GM12864 (cell line): Measurements from ENCODE around the gene SCP2.
"Not testable (repeated sequence)": the region's sequence is repeated elsewhere in the genome, so short reads cannot be mapped to it uniquely, and the experiment has no call there.

Source experiments
- DNase-seq: peaks from one replicate; pipeline ENCODE4 v3.0.0-alpha.2; 2011; ENCODE audit warnings: low read depth
- H3K4me3 ChIP-seq: 2 replicates; pipeline ENCODE4 v1.5.1; 2011; ENCODE audit warnings: mild to moderate bottlenecking, low read depth, low read length, control low read depth
- CTCF ChIP-seq: IDR thresholded peaks from 2 replicates; pipeline ENCODE4 v1.5.1; 2011; ENCODE audit warnings: low read depth, mild to moderate bottlenecking, moderate library complexity, low read length, control low read depth, inconsistent platforms; ENCODE audit errors: missing control alignments

Gene SCP2

GRCh38 chr1:52996653-52997052 lies 69.6 kb downstream of the SCP2 start:
- TF ChIP-seq CTCF, result no peak
- no peak for DNase-seq

GRCh38 chr1:53001128-53001527 lies 74.1 kb downstream of the SCP2 start:
- DNase-seq, result no peak
- TF ChIP-seq CTCF, result no peak
- no peak overlapping the region for H3K4me3 ChIP-seq

More at GRCh38 chr1:52996653-52997052, 69.6 kb downstream of the SCP2 start:
- no peak overlapping the region for H3K4me3 ChIP-seq

- not testable (repeated sequence) for DNase-seq, H3K4me3 ChIP-seq
Measured at GRCh38 chr1:53006612-53007011, 79.5 kb downstream of the SCP2 start.

DNA sequence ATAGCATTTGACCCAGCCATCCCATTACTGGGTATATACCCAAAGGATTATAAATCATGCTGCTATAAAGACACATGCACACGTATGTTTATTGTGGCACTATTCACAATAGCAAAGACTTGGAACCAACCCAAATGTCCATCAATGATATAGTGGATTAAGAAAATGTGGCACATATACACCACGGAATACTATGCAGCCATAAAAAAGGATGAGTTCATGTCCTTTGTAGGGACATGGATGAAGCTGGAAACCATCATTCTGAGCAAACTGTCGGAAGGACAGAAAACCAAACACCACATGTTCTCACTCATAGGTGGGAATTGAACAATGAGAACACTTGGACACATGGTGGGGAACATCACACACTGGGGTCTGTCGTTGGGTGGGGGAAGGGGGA lies 83.2 kb downstream of the SCP2 start:
- DNase-seq, H3K4me3 ChIP-seq: not testable (repeated sequence)

DNA sequence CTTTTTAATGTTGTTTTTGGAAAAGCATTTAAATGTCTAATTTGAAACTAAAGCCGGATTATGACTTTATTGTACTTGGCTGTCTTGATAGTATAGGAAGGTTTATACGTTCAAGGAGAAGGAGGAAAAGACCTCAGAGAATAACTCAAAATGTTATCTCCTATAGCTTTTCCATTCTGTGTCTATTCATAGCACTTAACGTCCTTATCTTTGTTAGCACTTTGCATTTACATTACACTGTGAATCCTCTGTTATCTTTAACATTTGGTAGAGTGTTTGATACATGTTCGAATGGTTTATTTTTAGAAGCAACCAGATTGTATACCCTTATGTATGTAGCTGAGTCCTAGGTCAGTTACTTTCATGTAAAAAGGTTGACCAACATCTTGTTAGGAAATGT lies 84.1 kb downstream of the SCP2 start:
- no peak for TF ChIP-seq CTCF
- DNase-seq, result no peak

GRCh38 chr1:53014791-53015507 lies 87.9 kb downstream of the SCP2 start:
- no peak for TF ChIP-seq CTCF
- peak overlapping the region; percentile 72 for H3K4me3 ChIP-seq
- DNase-seq, result peak; percentile 91

More for the DNA sequence above, 84.1 kb downstream of the SCP2 start:
- no peak overlapping the region for H3K4me3 ChIP-seq

GRCh38 chr1:53015508-53015860 lies 88.4 kb downstream of the SCP2 start:
- H3K4me3 ChIP-seq, result peak overlapping the region; percentile 72
- DNase-seq, result no peak
- TF ChIP-seq CTCF, result no peak

DNA sequence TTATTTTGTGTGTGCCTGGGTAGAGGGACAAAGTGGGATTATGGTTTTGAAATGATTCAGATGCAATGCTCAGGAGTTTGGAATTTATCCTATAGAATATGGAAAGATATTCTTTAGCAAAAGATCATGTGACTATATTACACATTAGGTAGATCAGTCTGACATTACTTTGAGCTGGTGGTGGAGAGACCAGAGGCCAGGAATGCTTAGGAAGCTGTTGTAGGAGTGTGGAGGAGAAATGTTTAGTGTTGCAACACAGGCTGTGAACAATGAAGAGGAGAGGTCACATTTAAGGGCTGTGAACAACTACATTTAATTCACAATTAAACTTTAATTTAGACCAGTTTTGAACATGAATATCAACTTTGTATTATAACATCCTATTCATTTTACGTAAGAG lies 89.6 kb downstream of the SCP2 start:
- DNase-seq, result no peak
- TF ChIP-seq CTCF, result no peak
- H3K4me3 ChIP-seq, result no peak overlapping the region
